Left lung (tissue), 10 donors: ENCODE measurements around the gene MCRIP2. TPM values are rescaled to one million over a fixed set of nuclear protein-coding genes. Genes with fewer than 3 reads are reported as not detected.

Source experiments
- ATAC-seq: fragments of 200-7000 bp; cut with Tn5 transposase; one replicate; pipeline ENCODE4 v1.9.1; 2020; ENCODE audit warnings: moderate library complexity
- DNase-seq, 4 donors: peaks; one replicate each; pipeline ENCODE4 v3.0.0-alpha.2; 2013 to 2020
- H3K27ac ChIP-seq, 2 donors: fragments of 200-600 bp; sonication (generic) in 1 of 2; one replicate each; pipeline versions ENCODE4 v1.5.0 to v1.8.0; 2020 to 2021
- H3K27me3 ChIP-seq, 2 donors: fragments of 200-600 bp; sonication (generic) in 1 of 2; one replicate each; pipeline versions ENCODE4 v1.5.0 to v1.8.0; 2020 to 2021
- H3K36me3 ChIP-seq, 2 donors: fragments of 200-600 bp; sonication (generic) in 1 of 2; one replicate each; pipeline versions ENCODE4 v1.5.0 to v1.8.0; 2020 to 2021
- H3K4me1 ChIP-seq, 2 donors: fragments of 200-600 bp; one replicate each; pipeline ENCODE4 v1.8.0; 2021
- H3K4me3 ChIP-seq, 2 donors: fragments of 200-600 bp; sonication (generic) in 1 of 2; one replicate each; pipeline versions ENCODE4 v1.5.0 to v1.8.0; 2020 to 2021; ENCODE audit warnings: mild to moderate bottlenecking in 1 of 2
- H3K9me3 ChIP-seq, 2 donors: fragments of 200-600 bp; sonication (generic) in 1 of 2; one replicate each; pipeline versions ENCODE4 v1.5.0 to v1.8.0; 2020 to 2021
- CTCF ChIP-seq, 2 donors: fragments of 200-600 bp; sonication (generic) in 1 of 2; IDR thresholded peaks; one replicate each; pipeline versions ENCODE4 v1.5.0 to v1.8.0; 2021; ENCODE audit warnings: antibody characterized with exemption in 2 of 2
- intact Hi-C, 2 donors: fragments of 100-400 bp; cut with DNase I; formaldehyde crosslinking; loops; one replicate each; pipeline versions ENCODE4 v1.11.2 to v1.14.2; 2022
- polyA plus RNA-seq, 6 donors: library from polyadenylated mRNA; unstranded; fragments of 120-200 nt; gene quantifications; one replicate each; pipeline ENCODE4 v1.2.1, GENCODE V29; 2013; ENCODE audit not compliant: insufficient read length in 6 of 6
- total RNA-seq, 2 donors: library from RNA; stranded (reverse); fragmentation: NEBNext Ultra II Directional; extraction: Animal tissue kit (Norgen Biotek cat#: 25700); gene quantifications; one replicate each; pipeline ENCODE4 v1.2.1, GENCODE V29; 2021
- donor health status: DM: no; HTN: yes; CAD: no.
- donor health status: DM: no; HTN: no; CAD: no.

MCRIP2 gene
- total and polyA plus RNA-seq, 8 donors = 6.8 to 42.5 (median 12.1) TPM

- intact Hi-C loops = no loop called here
- Histone ChIP-seq H3K27ac (peak within 1 kb of the TSS; percentile 69 to 70), H3K4me1 (peaks cover 6 to 18% of the 10 kb centered on the region in 2 donors), H3K27me3 (no peaks in the 10 kb centered on the region), H3K9me3 (no peaks in the 10 kb centered on the region), H3K36me3 (peaks cover 0 to 41% of the 10 kb centered on the region in 2 donors), H3K4me3 (peak within 1 kb of the TSS; percentile 83 to 98)
- DNase-seq (peak; percentile 83 to 99 (median 93)), ATAC-seq (peak; percentile 98)
- peak; percentile 77 to 97 for TF ChIP-seq CTCF (IDR thresholded peaks at IDR 0.05)
These were observed 26.3 kb downstream of the MCRIP2 start, which contains the start of gene RHOT2 for GRCh38 chr16:667780-668518. Gene RHOT2, plus strand, starts transcription at chr16:668132. Its CDS starts 68 bp downstream, at chr16:668200.

- Histone ChIP-seq H3K27me3 (no peaks in the 10 kb centered on the region), H3K36me3 (peaks cover 0 to 44% of the 10 kb centered on the region in 2 donors), H3K4me3 (peak overlapping the region; percentile 83 to 98), H3K27ac (peak overlapping the region; percentile 69 to 70), H3K4me1 (peaks cover 6 to 18% of the 10 kb centered on the region in 2 donors), H3K9me3 (no peaks in the 10 kb centered on the region)
- DNase-seq = no peak
- peak; percentile 1 for ATAC-seq
- intact Hi-C loops = no loop called here
- TF ChIP-seq CTCF (IDR thresholded peaks at IDR 0.05) = no peak
These were observed 27.0 kb downstream of the MCRIP2 start for GRCh38 chr16:668519-669171.

- H3K27ac ChIP-seq = no peak overlapping the region
- H3K27me3 ChIP-seq = peaks cover 0 to 4% of the 10 kb centered on the region in 2 donors
These were observed 28.0 kb downstream of the MCRIP2 start for GRCh38 chr16:669666-670065.

GRCh38 chr16:670485-671352 is 29.1 kb downstream of the MCRIP2 start:
- ATAC-seq (no peak), DNase-seq (no peak)
- no peak overlapping the region for H3K27ac ChIP-seq
- no peak overlapping the region for H3K4me3 ChIP-seq
- peaks cover 11 to 34% of the 10 kb centered on the region in 2 donors for H3K4me1 ChIP-seq
- no peaks in the 10 kb centered on the region for H3K9me3 ChIP-seq
- intact Hi-C loops = no loop called here
- no peak for TF ChIP-seq CTCF (IDR thresholded peaks at IDR 0.05)
- H3K27me3 ChIP-seq = peaks cover 0 to 14% of the 10 kb centered on the region in 2 donors
- H3K36me3 ChIP-seq = peaks cover 0 to 56% of the 10 kb centered on the region in 2 donors

More at GRCh38 chr16:669666-670065, 28.0 kb downstream of the MCRIP2 start:
- TF ChIP-seq CTCF (IDR thresholded peaks at IDR 0.05) = no peak
- peaks cover 0 to 55% of the 10 kb centered on the region in 2 donors for H3K36me3 ChIP-seq
- peaks cover 6 to 23% of the 10 kb centered on the region in 2 donors for H3K4me1 ChIP-seq
- no peak for DNase-seq
- no peak for ATAC-seq
- no peak overlapping the region for H3K4me3 ChIP-seq
- intact Hi-C loops = no loop called here
- no peaks in the 10 kb centered on the region for H3K9me3 ChIP-seq
